ENCODE results near the gene CEP295NL. TPM values are rescaled to one million over a fixed set of nuclear protein-coding genes. Genes with fewer than 3 reads are reported as not detected.

The CEP295NL gene
- total RNA-seq, 1 experiment from 2014 or later = 0.66 TPM

DNA sequence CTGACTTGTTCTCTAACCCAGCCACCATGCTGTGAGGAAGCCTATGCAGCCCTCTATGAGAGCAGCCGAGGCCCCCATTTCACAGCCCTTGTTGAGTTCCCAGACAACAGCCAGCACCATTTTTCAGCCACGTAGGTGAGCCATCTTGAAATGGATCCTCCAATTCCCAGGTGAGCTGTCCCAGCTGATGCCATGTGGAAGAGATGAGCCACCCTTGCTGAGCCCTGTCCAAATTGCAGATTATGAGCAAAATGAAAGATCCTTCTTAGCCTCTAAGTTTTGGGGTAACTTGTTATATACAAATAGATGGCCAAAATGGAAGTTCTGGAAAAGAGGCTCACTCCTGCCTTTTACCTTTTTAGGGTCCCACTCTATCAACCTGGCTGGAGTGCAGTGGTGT is 47.9 kb upstream of the CEP295NL start:
- Mint-ChIP-seq H3K27me3 (ENCODE audit: low read depth) (peaks cover 13% of the 10 kb centered on the region), H3K27ac (no peak overlapping the region), H3K9me3 (peaks cover 17 to 20% of the 10 kb centered on the region in 2 experiments), H3K4me1 (peaks cover 2 to 25% of the 10 kb centered on the region in 2 experiments; a peak in 3 of 4 replicates), H3K4me3 (no peak overlapping the region), H3K36me3 (ENCODE audit: insufficient read depth in 1 of 3, low read depth in 3 of 3) (peaks cover 4 to 17% (median 7%) of the 10 kb centered on the region in 3 experiments; a peak in 6 of 7 replicates)
- H2BK5ac ChIP-seq (ENCODE audit: insufficient read length, low read length) = no peak overlapping the region
- no peak for DNase-seq
- H2BK15ac ChIP-seq (ENCODE audit: low read depth, low read length) = no peak overlapping the region
- H3T11ph ChIP-seq (ENCODE audit: low read length) = no peak overlapping the region
- H3K9me3 ChIP-seq (ENCODE audit: control insufficient read depth, low read depth, low read length) = peaks cover 10% of the 10 kb centered on the region
- H3K14ac ChIP-seq (ENCODE audit: insufficient read depth, low read length) = no peak overlapping the region
- H3K56ac ChIP-seq (ENCODE audit: insufficient read length, low read depth, low read length) = no peak overlapping the region
- no peaks in the 10 kb centered on the region for H3K79me1 ChIP-seq (ENCODE audit: insufficient read depth, low read depth, low read length, poor library complexity, severe bottlenecking)
- no peak overlapping the region for H2AFZ ChIP-seq (ENCODE audit: low read length)
- no peaks in the 10 kb centered on the region for H3K23me2 ChIP-seq (ENCODE audit: insufficient read length, low read depth, low read length, poor library complexity, severe bottlenecking)
- H3K9ac ChIP-seq (ENCODE audit: extremely low read depth, insufficient read length, low read length) = no peak overlapping the region
- H2BK20ac ChIP-seq (ENCODE audit: low read depth, low read length, poor library complexity, severe bottlenecking) = no peak overlapping the region
- no peak overlapping the region for H2BK120ac ChIP-seq (ENCODE audit: low read depth, low read length, poor library complexity, severe bottlenecking)
- no peak overlapping the region for H2AK5ac ChIP-seq (ENCODE audit: insufficient read length, low read length)
- TF ChIP-seq, protein P1, sequence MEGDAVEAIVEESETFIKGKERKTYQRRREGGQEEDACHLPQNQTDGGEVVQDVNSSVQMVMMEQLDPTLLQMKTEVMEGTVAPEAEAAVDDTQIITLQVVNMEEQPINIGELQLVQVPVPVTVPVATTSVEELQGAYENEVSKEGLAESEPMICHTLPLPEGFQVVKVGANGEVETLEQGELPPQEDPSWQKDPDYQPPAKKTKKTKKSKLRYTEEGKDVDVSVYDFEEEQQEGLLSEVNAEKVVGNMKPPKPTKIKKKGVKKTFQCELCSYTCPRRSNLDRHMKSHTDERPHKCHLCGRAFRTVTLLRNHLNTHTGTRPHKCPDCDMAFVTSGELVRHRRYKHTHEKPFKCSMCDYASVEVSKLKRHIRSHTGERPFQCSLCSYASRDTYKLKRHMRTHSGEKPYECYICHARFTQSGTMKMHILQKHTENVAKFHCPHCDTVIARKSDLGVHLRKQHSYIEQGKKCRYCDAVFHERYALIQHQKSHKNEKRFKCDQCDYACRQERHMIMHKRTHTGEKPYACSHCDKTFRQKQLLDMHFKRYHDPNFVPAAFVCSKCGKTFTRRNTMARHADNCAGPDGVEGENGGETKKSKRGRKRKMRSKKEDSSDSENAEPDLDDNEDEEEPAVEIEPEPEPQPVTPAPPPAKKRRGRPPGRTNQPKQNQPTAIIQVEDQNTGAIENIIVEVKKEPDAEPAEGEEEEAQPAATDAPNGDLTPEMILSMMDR (conservative IDR thresholded peaks at IDR 0.05) = no peak
- H3K4me1 ChIP-seq (ENCODE audit: insufficient read depth, low read length) = no peaks in the 10 kb centered on the region
- H4K91ac ChIP-seq (ENCODE audit: insufficient read length, low read depth, low read length) = no peak overlapping the region
- H3K27me3 ChIP-seq (ENCODE audit: insufficient read depth, low read length) = no peaks in the 10 kb centered on the region
- H3K4me2 ChIP-seq (ENCODE audit: insufficient read depth, insufficient read length, low read length) = no peak overlapping the region
- WGBS (ENCODE audit: extremely low coverage, insufficient read length, low lambda C conversion rate) = no CpG with 5 or more reads among the region's 2 CpGs
- no peaks in the 10 kb centered on the region for H3K79me2 ChIP-seq (ENCODE audit: insufficient read depth, low read length)
- no peak overlapping the region for H3K4ac ChIP-seq (ENCODE audit: low read depth, low read length)
- no peak overlapping the region for H4K5ac ChIP-seq (ENCODE audit: insufficient read length, low read depth, low read length)
- H4K20me1 ChIP-seq (ENCODE audit: control insufficient read depth, insufficient read depth, insufficient read length) = no peaks in the 10 kb centered on the region
- H3K23ac ChIP-seq (ENCODE audit: insufficient read length, low read depth, low read length) = no peak overlapping the region
- no peak overlapping the region for H3K27ac ChIP-seq (ENCODE audit: insufficient read length, low read depth, low read length)
- H3K18ac ChIP-seq (ENCODE audit: insufficient read length, low read depth, low read length) = no peak overlapping the region
- H2BK12ac ChIP-seq (ENCODE audit: insufficient read length, low read depth, low read length) = no peak overlapping the region
- H4K8ac ChIP-seq (replicated peaks; ENCODE audit: insufficient read length, low read depth, low read length) = no peak overlapping the region

Measured in H9 (cell line).